ENCODE measurements around the gene PRELID1. TPM values are rescaled to one million over a fixed set of nuclear protein-coding genes. Genes with fewer than 3 reads are reported as not detected.

PRELID1 gene
- total RNA-seq, 1 donor from 2014 or later: 98.8 TPM

- DNase-seq (ENCODE audit: extremely low spot score, unreplicated experiment): no peak
- peaks cover 27% of the 10 kb centered on the region for H3K4me1 Mint-ChIP-seq (ENCODE audit: unreplicated experiment)
- no peak overlapping the region for H3K4me3 Mint-ChIP-seq (ENCODE audit: unreplicated experiment)
- H3K27ac Mint-ChIP-seq (ENCODE audit: unreplicated experiment): peak overlapping the region; percentile 47
- TF ChIP-seq CTCF (IDR thresholded peaks at IDR 0.05): no peak
- H3K27me3 Mint-ChIP-seq (ENCODE audit: unreplicated experiment): no peaks in the 10 kb centered on the region
- peaks cover 19% of the 10 kb centered on the region for H3K36me3 Mint-ChIP-seq (ENCODE audit: unreplicated experiment)
- H3K9me3 Mint-ChIP-seq (ENCODE audit: unreplicated experiment): no peaks in the 10 kb centered on the region
Measured at GRCh38 chr5:177297922-177298321, 5.7 kb upstream of the PRELID1 start.

- no peak for TF ChIP-seq CTCF (IDR thresholded peaks at IDR 0.05)
- Mint-ChIP-seq H3K36me3 (ENCODE audit: unreplicated experiment) (peaks cover 12% of the 10 kb centered on the region), H3K27ac (ENCODE audit: unreplicated experiment) (peak overlapping the region; percentile 95), H3K4me3 (ENCODE audit: unreplicated experiment) (no peak overlapping the region), H3K9me3 (ENCODE audit: unreplicated experiment) (no peaks in the 10 kb centered on the region), H3K27me3 (ENCODE audit: unreplicated experiment) (no peaks in the 10 kb centered on the region), H3K4me1 (ENCODE audit: unreplicated experiment) (peaks cover 36% of the 10 kb centered on the region)
- no peak for DNase-seq (ENCODE audit: extremely low spot score, unreplicated experiment)
Measured at GRCh38 chr5:177299697-177300096, 3.9 kb upstream of the PRELID1 start.

GRCh38 chr5:177300236-177300880, 3.2 kb upstream of the PRELID1 start:
- Mint-ChIP-seq H3K27ac (ENCODE audit: unreplicated experiment) (peak overlapping the region; percentile 95), H3K27me3 (ENCODE audit: unreplicated experiment) (no peaks in the 10 kb centered on the region), H3K4me1 (ENCODE audit: unreplicated experiment) (peaks cover 41% of the 10 kb centered on the region), H3K36me3 (ENCODE audit: unreplicated experiment) (peaks cover 11% of the 10 kb centered on the region), H3K4me3 (ENCODE audit: unreplicated experiment) (peak overlapping the region; percentile 46), H3K9me3 (ENCODE audit: unreplicated experiment) (no peaks in the 10 kb centered on the region)
- no peak for DNase-seq (ENCODE audit: extremely low spot score, unreplicated experiment)
- peak; percentile 40 for TF ChIP-seq CTCF (IDR thresholded peaks at IDR 0.05)

GRCh38 chr5:177300951-177301350, 2.6 kb upstream of the PRELID1 start:
- peaks cover 9% of the 10 kb centered on the region for H3K36me3 Mint-ChIP-seq (ENCODE audit: unreplicated experiment)
- no peak for DNase-seq (ENCODE audit: extremely low spot score, unreplicated experiment)
- H3K9me3 Mint-ChIP-seq (ENCODE audit: unreplicated experiment): no peaks in the 10 kb centered on the region
- no peaks in the 10 kb centered on the region for H3K27me3 Mint-ChIP-seq (ENCODE audit: unreplicated experiment)
- H3K4me3 Mint-ChIP-seq (ENCODE audit: unreplicated experiment): peak overlapping the region; percentile 35
- peak overlapping the region; percentile 95 for H3K27ac Mint-ChIP-seq (ENCODE audit: unreplicated experiment)
- H3K4me1 Mint-ChIP-seq (ENCODE audit: unreplicated experiment): peaks cover 44% of the 10 kb centered on the region
- no peak for TF ChIP-seq CTCF (IDR thresholded peaks at IDR 0.05)

- H3K9me3 Mint-ChIP-seq (ENCODE audit: unreplicated experiment): no peaks in the 10 kb centered on the region
- H3K4me1 Mint-ChIP-seq (ENCODE audit: unreplicated experiment): peaks cover 47% of the 10 kb centered on the region
- peak overlapping the region; percentile 95 for H3K27ac Mint-ChIP-seq (ENCODE audit: unreplicated experiment)
- peaks cover 7% of the 10 kb centered on the region for H3K36me3 Mint-ChIP-seq (ENCODE audit: unreplicated experiment)
- DNase-seq (ENCODE audit: extremely low spot score, unreplicated experiment): no peak
- H3K4me3 Mint-ChIP-seq (ENCODE audit: unreplicated experiment): peak overlapping the region; percentile 93
- TF ChIP-seq CTCF (IDR thresholded peaks at IDR 0.05): no peak
- no peaks in the 10 kb centered on the region for H3K27me3 Mint-ChIP-seq (ENCODE audit: unreplicated experiment)
Measured at GRCh38 chr5:177301503-177302165, 2.0 kb upstream of the PRELID1 start.

All from osteocyte (in vitro differentiated cells).